Stimulated activated CD8-positive, alpha-beta memory T cell treated with anti-CD3 and anti-CD28 coated beads, Interleukin-2, amount 100 ng/mL, for 1 hour (primary cell): ENCODE results near the gene GABRD.
"Not testable (repeated sequence)": the region's sequence is repeated elsewhere in the genome, so short reads cannot be mapped to it uniquely, and the experiment has no call there.

Experiments used
- DNase-seq, 2 donors: peaks; one replicate each; pipeline ENCODE4 v3.0.0-alpha.2; 2020; ENCODE audit warnings: low read depth in 2 of 2

Gene GABRD, protein sequence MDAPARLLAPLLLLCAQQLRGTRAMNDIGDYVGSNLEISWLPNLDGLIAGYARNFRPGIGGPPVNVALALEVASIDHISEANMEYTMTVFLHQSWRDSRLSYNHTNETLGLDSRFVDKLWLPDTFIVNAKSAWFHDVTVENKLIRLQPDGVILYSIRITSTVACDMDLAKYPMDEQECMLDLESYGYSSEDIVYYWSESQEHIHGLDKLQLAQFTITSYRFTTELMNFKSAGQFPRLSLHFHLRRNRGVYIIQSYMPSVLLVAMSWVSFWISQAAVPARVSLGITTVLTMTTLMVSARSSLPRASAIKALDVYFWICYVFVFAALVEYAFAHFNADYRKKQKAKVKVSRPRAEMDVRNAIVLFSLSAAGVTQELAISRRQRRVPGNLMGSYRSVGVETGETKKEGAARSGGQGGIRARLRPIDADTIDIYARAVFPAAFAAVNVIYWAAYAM

DNA sequence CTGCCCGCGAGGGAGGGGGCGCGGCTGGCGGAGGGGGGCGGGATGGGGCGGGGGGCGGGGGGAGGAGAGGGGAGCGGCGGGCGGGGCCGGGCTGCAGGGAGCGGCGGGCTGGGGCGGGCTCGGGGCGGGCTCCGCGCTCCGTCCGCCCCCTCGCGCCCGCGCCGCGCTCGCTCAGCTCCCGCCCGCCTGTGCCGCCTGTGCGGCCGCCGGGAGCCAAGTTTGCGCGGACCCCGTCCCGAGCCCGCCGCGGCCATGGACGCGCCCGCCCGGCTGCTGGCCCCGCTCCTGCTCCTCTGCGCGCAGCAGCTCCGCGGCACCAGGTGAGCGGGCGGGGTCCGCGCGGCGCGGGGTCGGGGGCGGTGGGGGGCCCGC lies at the start of gene GABRD:
TSS of gene GABRD (plus strand) at position 174 of the 372 bp plus-strand sequence. CDS start at position 253, 79 bp downstream.
- no peak for DNase-seq

DNA sequence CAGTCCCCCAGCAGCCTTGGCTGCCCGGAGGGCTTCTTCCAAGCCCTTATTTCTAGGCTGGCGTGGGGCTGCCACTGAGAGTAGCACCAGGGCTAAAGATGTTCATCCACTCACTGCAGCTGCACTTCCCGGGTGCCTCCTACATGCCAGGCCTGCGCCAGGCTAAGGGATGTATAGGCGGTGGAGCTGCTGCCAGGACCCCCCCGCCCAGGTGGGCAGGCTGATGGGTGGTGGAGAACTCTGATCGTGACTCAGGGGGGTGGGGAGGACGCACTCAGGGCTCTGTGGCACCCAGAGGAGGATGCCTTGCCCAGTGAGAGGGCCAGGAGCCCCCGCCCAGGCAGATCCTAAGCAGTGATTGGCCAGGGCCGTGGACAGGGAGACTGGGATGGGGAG lies 49.6 kb upstream of the GABRD start:
- no peak for DNase-seq

DNA sequence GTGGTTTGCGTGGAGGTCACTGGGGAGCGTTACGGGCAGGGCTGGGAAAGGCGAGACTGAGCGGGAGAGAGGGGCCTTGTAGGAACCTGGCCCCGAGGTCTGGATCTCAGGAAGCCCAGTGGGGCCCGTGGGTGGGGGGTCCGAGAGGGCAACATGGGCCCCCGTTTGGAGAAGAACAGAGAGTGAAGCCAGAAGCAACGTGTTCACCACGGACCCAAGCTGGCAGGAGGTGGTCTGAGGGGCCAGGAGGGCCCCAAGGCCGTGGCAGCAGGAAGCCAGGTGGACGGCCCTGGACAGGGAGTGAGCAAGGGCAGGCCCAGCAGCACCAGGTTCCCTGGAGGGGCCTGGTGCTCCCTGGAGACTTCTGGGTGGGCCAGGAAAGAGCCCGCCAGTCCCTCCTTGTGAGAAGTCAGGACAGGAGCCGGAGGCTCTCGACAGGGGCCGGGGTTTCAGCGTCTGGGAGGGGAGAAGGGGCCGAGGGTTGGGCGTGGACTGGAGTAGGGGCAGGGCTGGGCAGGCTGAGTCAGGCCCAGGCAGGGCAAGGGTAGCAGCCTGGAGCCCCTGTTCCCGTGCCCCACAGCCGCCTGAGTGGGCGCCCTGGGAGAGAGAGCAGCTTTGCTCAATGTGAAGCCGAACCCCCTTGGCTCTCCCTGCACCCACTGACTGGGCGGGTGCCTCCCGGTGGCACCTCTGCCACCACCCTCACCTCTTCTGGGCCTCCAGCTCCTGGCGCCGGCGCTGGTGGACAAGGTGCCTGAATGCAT lies 49.0 kb upstream of the GABRD start:
- no peak for DNase-seq

DNA sequence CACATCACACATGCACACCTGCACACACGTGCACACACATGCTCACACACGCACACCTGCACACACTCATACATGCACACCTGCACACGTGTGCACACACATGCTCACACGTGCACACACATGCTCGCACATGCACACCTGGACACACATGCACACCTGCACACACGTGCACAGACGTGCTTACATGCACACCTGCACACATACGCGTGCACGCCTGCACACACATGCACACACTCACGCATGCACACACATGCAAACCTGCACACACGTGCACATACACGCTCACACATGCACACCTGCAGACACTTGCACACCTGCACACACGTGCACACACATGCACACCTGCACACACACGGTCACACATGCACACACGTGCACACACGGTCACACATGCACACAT lies 48.1 kb upstream of the GABRD start:
- no peak for DNase-seq

DNA sequence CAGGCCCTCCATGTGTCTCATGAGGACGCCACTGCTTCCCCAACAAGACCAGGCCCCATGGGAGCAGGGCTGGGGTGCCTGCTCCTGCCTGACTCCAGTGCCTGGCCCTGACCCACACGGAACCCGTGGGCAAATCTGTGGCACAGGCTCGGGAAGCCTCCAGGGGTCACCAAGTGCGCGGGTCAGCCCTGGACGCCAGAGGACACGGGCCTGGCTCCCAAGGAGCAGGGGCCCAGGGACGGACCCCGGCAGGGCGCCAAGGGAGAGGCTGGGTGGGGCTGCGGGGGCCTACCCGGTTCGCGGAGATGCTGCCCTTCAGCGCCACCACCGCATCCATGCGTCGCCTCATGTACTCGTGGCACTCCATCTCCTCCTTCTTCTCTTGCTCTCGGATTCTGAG lies 47.5 kb upstream of the GABRD start:
- DNase-seq: no peak

DNA sequence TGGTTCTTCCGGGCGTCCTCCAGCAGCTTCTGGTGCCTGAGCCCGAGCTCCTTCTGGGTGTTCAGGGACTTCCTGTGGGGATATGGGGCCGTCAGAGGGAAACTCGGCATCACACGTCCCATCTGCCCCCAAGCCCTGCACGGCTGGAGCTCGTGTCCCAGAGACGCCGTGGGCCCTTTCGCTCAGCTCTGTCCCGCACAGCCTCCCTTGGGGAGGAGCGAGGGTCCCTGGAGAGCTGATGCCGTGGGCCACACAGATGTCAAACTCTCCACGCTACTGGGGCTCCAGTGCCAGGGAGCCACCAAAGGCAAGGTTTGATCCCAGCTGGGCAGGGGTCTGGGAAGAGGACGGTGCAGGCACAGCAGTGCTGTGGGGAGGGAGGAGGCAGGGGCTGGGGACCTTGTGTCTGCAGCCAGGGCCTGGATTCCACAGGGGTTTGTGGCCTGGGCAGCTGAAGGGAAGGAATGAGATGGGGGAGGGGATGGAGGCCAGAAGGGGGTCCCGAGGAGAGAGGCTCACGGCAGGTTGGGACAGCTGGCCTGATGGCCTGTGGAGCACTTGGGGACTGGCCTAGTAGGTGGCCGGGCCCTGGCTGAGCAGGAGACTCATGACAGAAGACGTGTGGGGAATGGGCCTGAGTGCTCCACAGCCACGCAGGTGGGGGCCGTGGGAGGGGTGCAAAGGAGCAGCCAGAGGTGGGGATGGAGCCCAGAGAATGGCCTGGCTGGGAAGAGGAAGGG lies 46.0 kb upstream of the GABRD start:
- no peak for DNase-seq

DNA sequence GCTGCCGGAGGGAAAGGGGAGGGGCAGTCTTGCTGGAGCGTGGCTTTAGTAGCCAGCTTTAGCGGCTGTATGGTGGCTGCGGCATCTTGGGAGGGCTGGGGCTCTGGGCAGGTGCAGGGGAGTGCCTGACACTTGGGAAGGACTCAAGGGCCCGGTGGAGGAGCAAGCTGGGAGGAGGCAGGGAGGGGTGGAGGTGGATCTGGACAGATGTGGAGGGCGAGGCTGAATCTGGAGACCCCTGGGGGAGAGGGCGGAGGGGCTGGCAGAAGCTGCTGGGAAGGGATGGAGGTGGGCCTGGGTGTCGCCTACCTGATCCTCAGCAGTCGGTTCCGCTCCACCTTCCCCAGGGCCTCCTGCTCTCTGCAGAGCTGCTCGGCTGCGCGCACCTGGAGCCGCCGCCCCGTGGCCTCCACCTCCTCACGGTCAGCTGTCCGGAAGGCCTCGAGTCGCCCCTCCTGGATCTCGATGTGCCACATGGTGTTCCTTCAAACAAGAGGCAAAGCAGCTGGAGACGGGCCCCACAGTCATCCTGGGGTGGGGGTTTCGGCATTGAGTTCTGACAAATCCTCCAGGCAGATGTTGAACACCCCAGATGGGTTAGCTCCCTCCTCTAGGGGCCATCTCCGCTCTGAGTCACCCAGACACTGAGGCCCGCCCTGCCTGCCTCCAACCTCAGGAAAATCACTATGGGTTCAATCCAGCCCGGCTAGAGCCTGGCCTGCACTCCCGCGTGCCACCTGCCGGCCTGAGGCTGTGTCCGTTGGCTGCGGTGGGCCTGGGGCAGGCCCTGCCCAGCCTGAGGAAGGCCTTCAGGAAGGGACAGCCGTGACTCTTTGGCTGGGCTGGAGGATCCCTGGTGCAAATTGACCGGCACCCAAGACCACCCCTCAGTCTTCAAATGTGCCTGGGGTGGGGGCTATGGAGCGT lies 45.2 kb upstream of the GABRD start:
- no peak for DNase-seq

DNA sequence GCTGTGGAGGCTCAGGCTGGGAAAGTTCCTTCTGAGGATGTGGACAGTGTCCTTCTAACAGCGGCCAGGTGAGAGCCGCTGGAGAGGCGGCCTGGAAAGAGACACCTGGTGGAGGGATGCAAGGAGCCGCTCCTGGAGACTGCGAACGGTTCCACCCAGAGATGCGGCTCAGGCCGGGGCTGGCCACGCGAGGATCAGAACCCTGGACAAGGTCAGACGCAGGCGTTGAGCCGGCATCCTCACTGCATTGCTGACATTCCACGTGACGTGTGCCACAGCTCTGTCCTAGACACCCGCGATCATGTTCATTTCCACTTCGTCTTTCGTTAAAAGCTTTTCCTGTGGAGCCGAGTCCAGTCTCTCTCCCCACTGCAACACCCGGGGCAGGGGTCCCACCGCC lies 44.3 kb upstream of the GABRD start:
- no peak for DNase-seq

DNA sequence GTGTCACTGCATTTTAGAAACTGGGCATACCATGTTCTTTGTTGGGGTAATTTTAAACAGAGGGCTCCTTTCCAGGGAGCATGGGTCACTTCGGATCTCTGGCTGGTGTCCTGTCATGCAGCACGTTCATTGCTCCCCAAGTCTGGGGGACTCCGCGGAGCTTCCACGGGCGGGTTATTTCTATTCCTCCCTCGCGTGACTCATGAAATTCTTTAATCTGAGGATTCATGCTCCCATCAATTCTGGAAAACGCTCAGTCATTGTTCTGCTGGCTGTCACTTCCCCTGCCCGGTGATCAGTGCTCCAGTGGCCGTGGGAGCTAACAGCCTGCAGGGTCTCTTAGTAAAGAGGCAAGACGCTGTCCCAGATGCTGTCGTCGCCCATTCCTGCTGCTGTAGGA lies 43.6 kb upstream of the GABRD start:
- no peak for DNase-seq

DNA sequence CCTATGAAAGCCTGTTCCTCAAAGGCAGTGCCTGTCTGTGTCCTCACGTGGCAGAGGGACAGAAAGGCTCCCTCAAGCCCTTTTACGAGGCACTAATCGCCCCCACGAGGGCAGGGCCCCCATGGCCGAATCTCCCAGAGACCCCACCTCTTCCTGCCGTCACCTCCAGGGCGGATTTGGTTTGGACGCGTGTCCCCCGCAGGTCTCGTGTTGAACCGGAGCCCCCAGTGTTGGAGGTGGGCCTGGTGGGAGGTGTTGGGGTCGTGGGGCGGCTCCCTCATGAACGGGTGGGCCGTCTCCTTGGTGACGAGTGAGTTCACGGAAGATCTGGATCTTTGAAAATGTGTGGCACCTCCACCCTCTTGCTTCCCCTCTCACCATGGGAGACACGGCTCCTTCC lies 43.1 kb upstream of the GABRD start:
- DNase-seq: no peak

DNA sequence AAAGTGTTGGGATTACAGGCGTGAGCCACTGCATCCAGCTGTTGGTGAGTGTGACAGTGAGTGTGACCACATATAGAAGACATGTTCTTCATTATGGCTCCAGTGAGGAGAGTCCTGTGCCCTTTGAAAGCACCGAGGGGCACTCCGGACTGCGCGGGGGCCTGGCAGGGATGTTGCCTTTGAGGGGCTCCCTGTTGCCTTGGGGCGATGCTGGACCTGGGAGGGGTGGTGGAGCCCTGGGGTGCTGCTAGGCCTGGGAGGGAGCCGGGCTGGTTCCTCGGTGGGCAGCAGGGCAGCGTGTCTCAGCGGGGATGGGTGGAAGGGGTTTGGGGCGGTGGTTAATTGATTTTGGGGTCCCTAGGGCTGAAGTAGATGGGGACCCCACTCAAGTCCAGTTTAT lies 41.0 kb upstream of the GABRD start:
- no peak for DNase-seq

DNA sequence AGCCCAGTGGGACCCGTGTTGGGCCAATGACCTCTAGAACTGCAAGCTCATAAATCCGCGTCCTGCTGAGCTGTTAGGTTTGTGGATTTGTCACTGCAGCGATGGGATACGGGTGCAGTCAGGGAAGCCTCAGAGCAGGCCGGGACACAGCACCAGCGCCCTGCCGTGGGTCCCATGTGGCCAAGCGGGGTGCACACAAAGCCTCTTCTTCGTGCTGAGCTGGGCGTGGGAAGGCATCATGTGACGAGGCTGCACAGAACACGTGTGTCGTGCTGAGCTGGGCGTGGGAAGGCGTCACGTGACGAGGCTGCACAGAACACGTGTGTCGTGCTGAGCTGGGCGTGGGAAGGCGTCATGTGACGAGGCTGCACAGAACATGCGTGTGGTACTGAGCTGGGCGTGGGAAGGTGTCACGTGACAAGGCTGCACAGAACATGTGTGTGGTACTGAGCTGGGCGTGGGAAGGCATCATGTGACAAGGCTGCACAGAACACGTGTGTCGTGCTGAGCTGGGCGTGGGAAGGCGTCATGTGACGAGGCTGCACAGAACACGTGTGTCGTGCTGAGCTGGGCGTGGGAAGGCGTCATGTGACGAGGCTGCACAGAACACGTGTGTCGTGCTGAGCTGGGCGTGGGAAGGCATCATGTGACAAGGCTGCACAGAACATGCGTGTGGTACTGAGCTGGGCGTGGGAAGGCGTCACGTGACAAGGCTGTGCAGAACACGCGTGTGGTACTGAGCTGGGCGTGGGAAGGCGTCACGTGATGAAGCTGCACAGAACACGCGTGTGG lies 40.3 kb upstream of the GABRD start:
- not testable (repeated sequence) for DNase-seq

DNA sequence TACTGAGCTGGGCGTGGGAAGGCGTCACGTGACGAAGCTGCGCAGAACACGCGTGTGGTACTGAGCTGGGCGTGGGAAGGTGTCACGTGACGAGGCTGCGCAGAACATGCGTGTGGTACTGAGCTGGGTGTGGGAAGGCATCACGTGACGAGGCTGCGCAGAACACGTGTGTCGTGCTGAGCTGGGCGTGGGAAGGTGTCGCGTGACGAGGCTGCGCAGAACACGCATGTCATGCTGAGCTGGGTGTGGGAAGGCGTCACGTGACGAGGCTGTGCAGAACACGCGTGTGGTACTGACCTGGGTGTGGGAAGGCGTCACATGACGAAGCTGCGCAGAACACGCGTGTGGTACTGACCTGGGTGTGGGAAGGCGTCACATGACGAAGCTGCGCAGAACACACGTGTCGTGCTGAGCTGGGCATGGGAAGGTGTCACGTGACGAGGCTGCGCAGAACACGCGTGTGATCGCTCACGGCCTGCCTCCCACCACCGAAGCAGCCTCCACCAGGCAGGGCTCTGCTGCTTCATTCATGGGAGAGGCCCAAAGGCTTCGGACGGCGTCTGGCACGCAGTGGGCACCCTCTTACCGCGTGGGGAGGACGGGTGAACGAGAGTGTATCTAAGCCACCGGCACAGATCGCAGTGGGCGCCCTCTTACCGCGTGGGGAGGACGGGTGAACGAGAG lies 39.5 kb upstream of the GABRD start:
- no peak for DNase-seq

DNA sequence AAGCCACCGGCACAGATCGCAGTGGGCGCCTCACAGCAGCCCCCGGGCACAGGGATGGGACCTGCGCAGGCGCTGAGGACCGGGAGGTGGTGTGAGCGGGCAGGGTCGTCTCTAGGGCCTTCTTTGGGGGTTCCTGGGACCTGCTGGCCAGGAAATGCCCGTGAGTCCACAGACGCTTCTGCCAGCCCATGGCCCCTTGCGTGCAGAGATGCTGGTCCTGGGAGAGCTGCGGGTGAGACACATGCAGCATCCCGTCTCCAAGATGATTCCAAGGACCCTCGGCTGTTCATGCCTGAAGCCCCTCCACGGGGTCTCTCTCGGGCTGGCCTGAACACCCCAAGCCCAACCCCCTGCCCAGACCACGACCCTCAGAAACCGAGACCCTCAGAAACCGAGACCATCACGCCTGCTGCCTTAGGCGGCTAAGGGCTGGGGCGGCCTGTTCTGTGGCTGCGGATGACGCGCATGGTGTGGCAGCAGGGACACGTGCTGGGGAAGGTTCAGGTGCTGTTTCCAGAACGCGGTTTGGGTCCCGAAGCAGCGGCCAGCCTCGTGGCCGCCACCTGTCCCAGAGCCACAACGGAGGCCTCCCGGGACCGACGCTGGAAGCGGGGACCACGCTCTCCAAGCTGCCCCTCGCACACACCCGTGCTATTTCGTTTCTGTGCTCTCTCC lies 38.5 kb upstream of the GABRD start:
- no peak for DNase-seq

DNA sequence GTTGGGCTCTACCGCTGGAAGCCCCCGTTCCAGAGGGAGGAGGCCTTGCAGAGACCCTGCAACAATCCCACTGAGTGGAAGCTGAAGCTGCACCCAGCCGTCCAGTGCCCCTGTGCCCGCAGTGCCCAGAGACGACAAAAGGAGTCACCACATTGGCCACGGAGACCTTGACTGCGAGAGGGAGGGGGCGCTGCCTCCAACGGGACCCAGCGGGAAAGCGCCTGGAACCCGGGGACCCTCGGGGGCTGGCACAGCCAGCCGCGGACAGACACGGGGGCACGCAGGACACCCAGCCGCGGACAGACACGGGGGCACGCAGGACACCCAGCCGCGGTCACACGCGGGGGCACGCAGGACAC lies 38.0 kb upstream of the GABRD start:
- DNase-seq: no peak

DNA sequence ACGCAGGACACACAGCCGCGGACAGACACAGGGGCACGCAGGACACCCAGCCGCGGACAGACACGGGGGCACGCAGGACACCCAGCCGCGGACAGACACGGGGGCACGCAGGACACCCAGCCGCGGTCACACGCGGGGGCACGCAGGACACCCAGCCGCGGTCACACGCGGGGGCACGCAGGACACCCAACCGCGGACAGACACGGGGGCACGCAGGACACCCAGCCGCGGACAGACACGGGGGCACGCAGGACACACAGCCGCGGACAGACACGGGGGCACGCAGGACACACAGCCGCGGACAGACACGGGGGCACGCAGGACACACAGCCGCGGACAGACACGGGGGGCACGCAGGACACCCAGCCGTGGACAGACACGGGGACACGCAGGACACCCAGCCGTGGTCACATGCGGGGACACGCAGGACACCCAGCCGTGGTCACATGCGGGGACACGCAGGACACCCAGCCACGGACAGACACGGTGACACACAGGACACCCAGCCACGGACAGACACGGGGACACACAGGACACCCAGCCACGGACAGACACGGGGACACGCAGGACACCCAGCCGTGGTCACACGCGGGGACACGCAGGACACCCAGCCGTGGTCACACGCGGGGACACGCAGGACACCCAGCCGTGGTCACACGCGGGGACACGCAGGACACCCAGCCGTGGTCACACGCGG lies 37.4 kb upstream of the GABRD start:
- not testable (repeated sequence) for DNase-seq

DNA sequence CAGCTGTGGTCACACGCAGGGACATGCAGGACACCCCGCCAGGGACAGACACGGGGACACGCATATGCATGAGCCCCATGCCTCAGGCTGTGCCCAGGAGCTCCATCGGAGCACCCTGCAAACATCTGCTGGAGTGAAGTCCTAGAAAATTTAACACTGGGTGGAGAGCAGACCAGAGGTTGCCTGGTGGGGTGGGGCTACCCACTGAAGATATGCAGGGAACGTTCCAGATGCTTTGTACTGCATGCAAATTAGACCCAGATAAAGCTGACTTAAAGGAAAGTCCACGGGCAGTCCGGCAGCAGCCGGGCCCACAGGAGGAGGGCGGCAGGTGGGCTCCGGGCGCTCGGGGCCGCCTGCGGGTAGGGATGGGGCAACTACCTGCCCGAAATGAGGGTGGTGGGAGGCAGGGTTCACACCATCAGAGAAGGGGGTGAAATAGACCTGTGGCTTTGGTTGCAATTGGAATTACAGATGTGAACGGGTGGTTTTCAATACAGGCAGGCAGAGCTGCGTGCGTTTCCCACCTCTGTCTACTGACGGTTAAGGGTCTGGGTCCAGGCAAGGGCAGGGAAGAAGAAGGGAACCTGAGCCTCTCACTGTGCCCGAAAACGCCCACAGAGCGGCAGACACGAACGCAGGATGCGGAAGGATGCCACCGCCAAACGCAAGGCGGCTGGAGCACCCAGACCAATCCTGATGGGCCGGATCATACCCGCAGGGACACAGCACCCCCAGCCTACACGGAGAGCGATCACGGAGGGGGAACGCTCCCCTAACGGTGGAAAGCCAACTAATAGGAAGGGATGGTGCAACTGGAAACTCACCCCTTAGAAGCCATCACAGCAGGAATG lies 36.5 kb upstream of the GABRD start:
- no peak for DNase-seq

DNA sequence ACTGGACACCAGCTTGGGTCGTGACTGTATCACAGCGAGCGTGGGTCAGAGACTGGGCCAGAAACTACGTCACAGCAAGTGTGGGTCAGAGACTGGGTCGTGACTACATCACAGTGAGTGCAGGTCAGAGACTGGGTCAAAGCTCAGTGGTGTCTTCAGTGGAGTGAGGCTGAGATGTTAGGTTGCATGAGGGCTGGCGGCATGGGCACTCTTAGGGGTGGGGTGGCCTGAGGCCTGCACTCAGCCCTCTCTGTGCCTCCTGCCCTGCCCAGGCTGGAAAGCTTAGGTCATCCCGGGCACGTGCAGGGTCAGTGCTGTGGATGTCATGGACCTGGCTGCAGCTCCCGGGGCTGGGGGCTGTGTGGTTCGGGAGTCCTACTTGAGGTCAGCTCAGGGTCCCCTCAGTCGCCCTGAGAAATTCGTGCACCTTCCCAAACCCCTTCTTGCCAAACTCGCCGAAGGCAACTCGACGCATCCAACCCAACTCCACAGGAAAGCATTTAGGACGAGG lies 34.5 kb upstream of the GABRD start:
- no peak for DNase-seq
